ENCODE measurements around the gene RAB10.

The RAB10 gene

DNA sequence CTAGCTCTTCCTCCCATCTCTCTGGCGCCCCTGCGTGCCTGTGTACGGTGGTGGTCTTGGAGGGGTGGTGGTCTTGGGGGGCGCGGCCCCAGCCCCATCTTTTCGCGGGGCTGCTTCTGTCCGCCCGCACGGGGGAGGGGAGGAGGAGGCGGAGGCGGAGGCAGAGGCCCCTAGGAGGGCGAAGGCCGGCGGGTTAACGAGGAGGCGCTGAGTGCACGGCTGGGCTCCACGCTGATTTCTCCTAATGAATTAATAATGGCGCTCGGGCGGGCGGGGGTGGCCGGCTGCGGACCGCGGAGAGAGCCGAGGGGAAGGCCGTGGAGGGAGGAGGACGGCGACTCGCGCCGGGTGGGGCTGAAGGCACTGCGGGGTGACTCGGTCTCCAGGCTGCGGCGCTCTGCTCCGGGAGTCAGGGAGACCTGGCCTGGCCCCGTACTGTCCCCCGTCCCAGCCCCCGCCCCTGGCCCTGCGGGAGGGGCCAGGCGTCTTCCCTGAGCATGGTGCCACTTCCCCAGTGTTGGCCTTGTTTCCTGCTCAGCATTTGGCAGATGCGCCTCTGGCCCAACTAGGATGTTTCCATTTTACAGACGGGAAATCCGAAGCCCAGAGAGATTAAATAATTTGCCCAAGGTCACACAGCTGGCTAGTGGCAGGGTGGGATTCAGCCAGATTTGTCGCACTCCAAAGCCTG lies 145.0 kb downstream of the RAB10 start:
- no peak for DNase-seq (ENCODE audit: low read depth)

DNA sequence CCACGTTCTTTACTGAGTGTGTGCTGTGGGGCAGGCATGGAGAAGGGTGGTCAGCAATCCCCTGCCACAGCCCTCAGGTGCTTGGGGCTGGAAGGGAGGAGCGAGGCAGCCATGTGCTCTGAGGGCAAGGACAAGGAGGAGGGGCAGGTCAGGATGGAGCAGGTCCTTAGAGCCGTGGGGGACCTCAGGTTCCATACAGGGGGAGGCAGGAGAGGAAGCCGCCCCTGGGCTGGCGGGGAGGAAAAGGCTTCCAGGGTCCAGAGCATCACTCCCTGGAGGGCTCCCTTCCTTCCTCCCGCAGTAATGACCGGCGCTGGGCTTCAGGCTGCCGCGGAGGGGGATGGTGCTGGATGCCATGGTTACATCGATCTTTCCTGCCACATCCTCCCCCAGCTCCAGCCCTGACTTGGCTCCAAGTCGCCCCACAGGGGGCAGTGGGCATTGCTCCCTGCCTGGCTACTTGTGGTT lies 145.6 kb downstream of the RAB10 start:
- DNase-seq (ENCODE audit: low read depth) = no peak

DNA sequence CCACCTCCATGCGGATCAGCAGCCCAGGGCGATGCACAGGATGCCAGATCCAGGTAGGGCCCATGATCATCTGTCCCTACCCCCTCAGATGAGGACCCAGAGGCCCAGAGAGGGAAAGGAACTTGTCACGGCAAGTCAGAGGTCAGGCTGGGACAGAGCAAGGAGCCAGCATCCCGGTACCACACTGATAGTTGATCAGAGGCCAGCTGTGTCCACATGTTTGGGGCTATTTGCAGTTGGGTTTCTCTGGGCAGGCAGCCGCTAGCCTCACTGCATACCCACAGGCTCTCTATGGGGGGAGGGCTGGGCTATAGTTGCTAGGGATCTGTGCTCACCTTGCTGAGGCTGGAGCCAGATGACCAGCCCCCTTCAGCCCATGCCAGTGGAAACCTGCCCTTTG lies 148.6 kb downstream of the RAB10 start:
- DNase-seq (ENCODE audit: low read depth) = no peak

DNA sequence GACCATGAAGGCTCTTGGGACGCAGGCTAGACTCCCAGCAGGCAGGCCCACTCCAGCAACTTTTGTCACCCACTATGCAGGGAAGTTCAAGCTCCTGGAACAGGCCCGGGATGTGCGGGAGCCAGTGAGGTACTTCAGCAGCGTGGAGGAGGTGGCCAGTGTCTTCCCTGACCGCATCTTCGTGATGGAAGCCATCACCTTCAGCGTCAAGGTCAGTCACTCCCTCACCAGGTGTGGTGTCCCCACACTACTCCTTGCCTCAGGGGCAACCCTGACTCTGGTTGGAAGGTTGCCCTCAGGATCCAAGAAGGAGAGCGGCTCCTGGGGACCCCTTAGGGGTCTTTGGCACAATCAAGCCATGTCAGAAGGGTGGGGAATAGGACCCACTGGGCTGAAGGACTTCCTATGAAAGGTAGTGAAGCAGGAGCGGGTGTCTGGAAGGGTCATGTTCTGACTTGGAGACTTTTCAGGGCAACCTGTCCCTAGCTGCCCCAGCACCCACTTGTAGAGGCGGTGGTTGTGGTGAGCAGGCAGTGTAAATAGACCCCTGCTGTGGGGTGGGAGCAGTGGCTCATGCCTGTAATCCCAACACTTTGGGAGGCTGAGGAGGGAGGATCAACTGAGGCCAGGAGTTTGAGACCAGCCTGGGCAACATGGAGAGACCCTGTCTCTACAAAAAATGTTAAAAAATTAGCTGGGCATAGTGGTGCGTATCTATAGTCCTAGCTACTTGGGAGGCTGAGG lies 149.2 kb downstream of the RAB10 start:
- DNase-seq (ENCODE audit: low read depth) = no peak

DNA sequence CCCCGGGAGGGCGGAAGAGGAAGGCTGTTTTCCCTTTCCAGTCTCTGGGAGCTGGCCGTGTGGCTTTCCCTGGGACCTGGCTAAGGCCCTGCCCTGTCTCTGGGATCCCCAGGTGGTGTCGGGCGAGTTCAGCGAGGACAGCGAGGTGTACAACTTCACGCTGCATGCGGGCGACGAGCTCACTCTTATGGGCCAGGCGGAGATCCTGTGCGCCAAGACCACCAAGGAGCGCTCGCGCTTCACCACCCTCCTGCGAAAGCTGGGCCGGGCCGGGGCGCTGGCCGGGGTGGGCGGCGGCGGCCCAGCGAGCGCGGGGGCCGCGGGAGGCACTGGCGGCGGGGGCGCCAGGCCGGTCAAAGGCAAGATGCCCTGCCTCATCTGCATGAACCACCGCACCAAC lies 150.2 kb downstream of the RAB10 start:
- no peak for DNase-seq (ENCODE audit: low read depth)

DNA sequence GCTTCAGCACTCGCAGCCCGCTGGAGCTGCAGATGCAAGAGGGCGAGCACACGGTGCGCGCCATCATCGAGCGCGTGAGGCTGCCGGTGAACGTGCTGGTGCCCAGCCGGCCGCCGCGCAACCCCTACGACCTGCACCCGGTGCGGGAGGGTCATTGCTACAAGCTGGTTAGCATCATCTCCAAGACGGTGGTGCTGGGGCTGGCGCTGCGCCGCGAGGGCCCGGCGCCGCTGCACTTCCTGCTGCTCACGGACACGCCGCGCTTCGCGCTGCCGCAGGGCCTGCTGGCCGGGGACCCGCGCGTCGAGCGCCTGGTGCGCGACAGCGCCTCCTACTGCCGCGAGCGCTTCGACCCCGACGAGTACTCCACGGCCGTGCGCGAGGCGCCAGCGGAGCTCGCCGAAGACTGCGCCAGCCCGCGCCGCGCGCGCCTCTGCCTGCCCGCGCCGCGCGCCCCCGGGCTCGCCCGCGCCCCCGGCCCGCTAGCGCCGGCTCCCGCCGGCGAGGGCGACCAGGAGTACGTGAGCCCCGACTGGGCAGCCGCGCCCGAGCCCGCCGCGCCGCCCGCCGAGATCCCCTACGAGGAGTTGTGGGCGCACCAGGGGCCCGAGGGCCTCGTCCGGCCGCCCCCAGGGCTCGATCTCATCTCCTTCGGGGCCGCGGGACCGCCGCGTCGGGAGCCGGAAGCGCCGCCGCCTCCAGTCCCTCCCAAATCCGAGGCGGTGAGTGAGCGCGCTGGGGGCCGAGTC lies 150.8 kb downstream of the RAB10 start:
- DNase-seq (ENCODE audit: low read depth) = peak; percentile 53

DNA sequence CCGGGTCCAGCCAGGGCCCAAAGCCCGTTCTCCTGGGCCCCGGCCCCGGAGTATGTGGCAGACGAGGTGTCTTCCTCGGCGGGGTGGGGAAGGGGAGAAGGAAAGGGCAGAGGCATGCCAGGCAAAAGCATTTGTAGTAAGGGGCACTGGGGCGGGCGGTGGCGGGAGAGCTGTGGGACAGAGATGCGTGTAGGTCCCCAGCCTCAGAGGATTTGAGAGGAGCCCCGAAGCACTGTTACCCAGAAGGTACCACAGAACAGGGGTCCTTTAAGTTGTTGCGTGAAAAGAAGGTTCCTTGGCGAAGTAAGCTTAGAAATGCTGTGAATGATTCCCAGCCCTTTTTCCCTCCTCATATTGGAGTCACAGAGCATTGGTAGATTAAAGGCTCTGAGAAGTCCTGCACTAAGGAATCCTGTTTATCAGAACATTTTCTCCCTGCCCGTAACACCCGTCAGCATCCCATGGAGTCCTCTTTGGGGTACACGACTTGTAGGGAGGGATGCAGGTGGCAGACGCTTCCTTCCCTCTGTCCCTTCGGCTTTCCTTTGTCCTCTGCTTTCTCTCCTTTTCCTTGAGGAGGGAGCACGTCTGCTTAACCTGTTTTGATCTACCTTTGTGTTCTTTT lies 151.5 kb downstream of the RAB10 start:
- no peak for DNase-seq (ENCODE audit: low read depth)

DNA sequence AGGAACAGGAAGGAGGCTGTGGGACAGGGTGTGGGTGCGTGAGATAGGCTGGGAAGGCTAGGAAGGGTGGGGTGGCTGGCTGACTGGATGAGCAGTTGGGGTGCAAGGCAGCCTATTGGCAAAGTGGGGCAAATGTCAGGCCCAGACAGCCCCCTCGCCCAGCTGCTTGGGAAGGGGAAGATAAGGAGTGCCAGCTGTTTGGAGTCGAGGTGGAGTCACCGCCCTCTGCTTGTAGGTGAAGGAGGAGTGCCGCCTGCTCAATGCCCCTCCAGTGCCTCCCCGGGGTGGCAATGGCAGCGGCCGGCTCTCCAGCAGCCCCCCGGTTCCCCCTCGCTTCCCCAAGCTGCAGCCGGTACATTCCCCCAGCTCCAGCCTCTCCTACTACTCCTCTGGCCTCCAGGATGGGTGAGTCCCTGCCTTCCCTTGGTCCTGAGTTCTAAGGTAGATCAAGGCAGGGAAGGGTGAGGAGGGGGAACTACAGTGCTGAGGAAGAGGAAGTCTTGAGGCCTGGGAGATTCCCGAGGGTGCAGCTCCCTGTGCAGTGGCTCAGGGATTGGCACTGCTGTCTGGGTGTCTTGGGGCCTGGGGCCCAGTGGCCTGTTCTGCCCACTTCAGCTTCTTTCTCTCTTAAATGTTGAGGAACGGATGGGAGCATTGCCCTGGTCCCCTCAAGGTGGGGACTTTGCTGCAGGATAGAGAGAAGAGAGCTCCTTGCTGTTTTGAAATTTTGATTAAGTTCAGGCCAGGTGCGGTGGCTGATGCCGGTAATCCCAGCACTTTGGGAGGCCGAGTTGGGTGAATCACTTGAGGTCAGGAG lies 152.3 kb downstream of the RAB10 start:
- DNase-seq (ENCODE audit: low read depth) = no peak

Measured in stimulated activated CD8-positive, alpha-beta memory T cell treated with anti-CD3 and anti-CD28 coated beads, Interleukin-7, amount 100 ng/mL, for 24 hours (primary cell).